PC-3 (cell line): ENCODE measurements around the gene CAST. TPM values are rescaled to one million over a fixed set of nuclear protein-coding genes. Genes with fewer than 3 reads are reported as not detected.

Experiments used
- ATAC-seq: fragments of 200-7000 bp; cut with Tn5 transposase; 2 replicates; pipeline ENCODE4 v1.9.1; 2020; ENCODE audit warnings: mild to moderate bottlenecking, moderate library complexity
- BruUV-seq: library from RNA; stranded (reverse); fragments of 400-500 nt; replicated peaks from 2 replicates; lab custom pipeline; 2021; lab: Mats Ljungman, UMichigan
- CTCF ChIA-PET: fragments of 300-600 bp; sonication (Branson Sonifier 250); formaldehyde crosslinking; loops from one replicate; lab custom pipeline; 2022; ENCODE audit warnings: antibody characterized with exemption; lab: Charles Lee
- POLR2A ChIA-PET: fragments of 300-600 bp; sonication (Branson Sonifier 250); formaldehyde crosslinking; loops from one replicate; lab custom pipeline; 2022; ENCODE audit warnings: antibody characterized with exemption; ENCODE audit not compliant: unreplicated experiment; lab: Charles Lee
- DNase-seq: peaks from one replicate; pipeline ENCODE4 v3.0.0-alpha.2; 2015
- H2AFZ ChIP-seq: fragments of 300-600 bp; sonication (generic); 2 replicates; pipeline ENCODE4 v1.6.0; 2016; ENCODE audit warnings: antibody characterized with exemption, low read length
- H3F3A ChIP-seq: fragments of 300-600 bp; sonication (generic); one replicate; pipeline ENCODE4 v1.6.0; 2017; ENCODE audit warnings: antibody characterized with exemption, low read length, control low read depth, mild to moderate bottlenecking; ENCODE audit not compliant: unreplicated experiment
- H3K27ac ChIP-seq: fragments of 300-600 bp; sonication (generic); 2 replicates; pipeline ENCODE4 v1.5.1; 2016; ENCODE audit warnings: mild to moderate bottlenecking, low read length
- H3K27me3 ChIP-seq: fragments of 300-600 bp; sonication (generic); 2 replicates; pipeline ENCODE4 v1.6.1; 2016; ENCODE audit warnings: low read length, mixed read lengths
- H3K36me3 ChIP-seq: fragments of 300-600 bp; sonication (generic); 2 replicates; pipeline ENCODE4 v1.6.1; 2016; ENCODE audit warnings: low read depth, mixed run types, low read length, mixed read lengths
- H3K4me1 ChIP-seq: fragments of 300-600 bp; sonication (generic); 2 replicates; pipeline ENCODE4 v1.5.1; 2016; ENCODE audit warnings: low read length; ENCODE audit not compliant: insufficient read depth
- H3K4me2 ChIP-seq: fragments of 300-600 bp; sonication (generic); 2 replicates; pipeline ENCODE4 v1.6.0; 2016; ENCODE audit warnings: low read length
- H3K4me3 ChIP-seq: fragments of 300-600 bp; sonication (generic); 2 replicates; pipeline ENCODE4 v1.5.1; 2016; ENCODE audit warnings: mild to moderate bottlenecking, low read length, mixed read lengths
- H3K79me2 ChIP-seq: fragments of 300-600 bp; sonication (generic); 2 replicates; pipeline ENCODE4 v1.6.1; 2017; ENCODE audit warnings: low read length, mixed read lengths
- H3K9ac ChIP-seq: fragments of 300-600 bp; sonication (generic); 2 replicates; pipeline ENCODE4 v1.6.0; 2016; ENCODE audit warnings: mild to moderate bottlenecking, low read length
- H3K9me2 ChIP-seq: fragments of 300-600 bp; sonication (generic); replicated peaks from 2 replicates; pipeline ENCODE4 v1.6.1; 2016; ENCODE audit warnings: mixed run types, low read length, mixed read lengths
- H3K9me3 ChIP-seq: fragments of 300-600 bp; sonication (generic); 2 replicates; pipeline ENCODE4 v1.6.1; 2016; ENCODE audit warnings: low read length, mixed read lengths
- H4K20me1 ChIP-seq: fragments of 300-600 bp; sonication (generic); 2 replicates; pipeline ENCODE4 v1.6.1; 2016; ENCODE audit warnings: low read length, mixed read lengths
- EZH2 ChIP-seq: fragments of 300-600 bp; sonication (generic); IDR thresholded peaks from one replicate; pipeline ENCODE4 v1.6.1; 2017; ENCODE audit warnings: antibody characterized with exemption, mild to moderate bottlenecking, low read length; ENCODE audit not compliant: unreplicated experiment
- EZH2phosphoT487 ChIP-seq: fragments of 300-600 bp; sonication (generic); IDR thresholded peaks from 2 replicates; pipeline ENCODE4 v1.6.1; 2018; ENCODE audit warnings: mild to moderate bottlenecking, antibody characterized with exemption, low read length, borderline replicate concordance
- intact Hi-C: fragments of 100-400 bp; cut with micrococcal nuclease; formaldehyde crosslinking; loops from 2 replicates; pipeline ENCODE4 v1.9.0; 2023
- total RNA-seq: library from RNA; depleted of rRNA; stranded (reverse); fragments of >200 nt; gene quantifications from 2 replicates; pipeline ENCODE4 v1.2.3, GENCODE V29; 2014
- TF ChIP-seq, protein P1 (sequence below): fragments of 300-600 bp; sonication (generic); conservative IDR thresholded peaks from 2 replicates; pipeline ENCODE4 v1.5.1; 2017; ENCODE audit warnings: antibody characterized with exemption, low read depth, mild to moderate bottlenecking, low read length

Gene CAST
- total RNA-seq, 1 experiment from 2014 or later = 73.2 TPM

DNA sequence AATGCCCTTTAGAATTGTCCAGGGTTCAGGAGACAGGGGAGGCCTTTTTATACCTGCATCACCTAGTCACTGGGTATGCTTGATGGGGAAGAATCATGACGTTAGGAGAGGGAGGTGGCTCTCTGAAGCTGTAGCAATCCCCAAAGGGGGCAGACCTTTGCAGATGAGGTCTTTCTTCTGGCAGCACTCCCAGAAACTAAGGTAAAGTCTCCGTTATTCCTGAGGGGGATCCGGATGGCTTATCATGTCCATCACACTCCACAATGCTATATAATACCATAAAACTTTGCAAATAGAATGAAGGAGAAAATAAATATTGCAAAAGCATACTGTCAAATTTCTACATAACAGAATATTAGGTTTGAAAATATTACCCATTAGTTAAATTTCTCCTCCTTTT, 21.5 kb upstream of the CAST start:
- no peaks in the 10 kb centered on the region for H3K9me2 ChIP-seq
- H3K4me2 ChIP-seq = no peak overlapping the region
- no peak overlapping the region for H2AFZ ChIP-seq
- DNase-seq (no peak), ATAC-seq (no peak)
- no peak overlapping the region for H3K27ac ChIP-seq
- no peaks in the 10 kb centered on the region; the same call in 1 of the 2 replicates for H3K4me1 ChIP-seq
- H3K27me3 ChIP-seq = no peaks in the 10 kb centered on the region
- no peaks in the 10 kb centered on the region for H3K9me3 ChIP-seq
- no peak for TF ChIP-seq EZH2phosphoT487
- no peak for TF ChIP-seq EZH2
- TF ChIP-seq, protein P1, sequence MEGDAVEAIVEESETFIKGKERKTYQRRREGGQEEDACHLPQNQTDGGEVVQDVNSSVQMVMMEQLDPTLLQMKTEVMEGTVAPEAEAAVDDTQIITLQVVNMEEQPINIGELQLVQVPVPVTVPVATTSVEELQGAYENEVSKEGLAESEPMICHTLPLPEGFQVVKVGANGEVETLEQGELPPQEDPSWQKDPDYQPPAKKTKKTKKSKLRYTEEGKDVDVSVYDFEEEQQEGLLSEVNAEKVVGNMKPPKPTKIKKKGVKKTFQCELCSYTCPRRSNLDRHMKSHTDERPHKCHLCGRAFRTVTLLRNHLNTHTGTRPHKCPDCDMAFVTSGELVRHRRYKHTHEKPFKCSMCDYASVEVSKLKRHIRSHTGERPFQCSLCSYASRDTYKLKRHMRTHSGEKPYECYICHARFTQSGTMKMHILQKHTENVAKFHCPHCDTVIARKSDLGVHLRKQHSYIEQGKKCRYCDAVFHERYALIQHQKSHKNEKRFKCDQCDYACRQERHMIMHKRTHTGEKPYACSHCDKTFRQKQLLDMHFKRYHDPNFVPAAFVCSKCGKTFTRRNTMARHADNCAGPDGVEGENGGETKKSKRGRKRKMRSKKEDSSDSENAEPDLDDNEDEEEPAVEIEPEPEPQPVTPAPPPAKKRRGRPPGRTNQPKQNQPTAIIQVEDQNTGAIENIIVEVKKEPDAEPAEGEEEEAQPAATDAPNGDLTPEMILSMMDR = no peak
- H3K9ac ChIP-seq = no peak overlapping the region
- intact Hi-C loops = no loop called here
- BruUV-seq = no TSS peak
- CTCF ChIA-PET = no interaction called here
- no peaks in the 10 kb centered on the region for H3K36me3 ChIP-seq
- H4K20me1 ChIP-seq = no peaks in the 10 kb centered on the region
- no peak overlapping the region for H3K4me3 ChIP-seq
- H3K79me2 ChIP-seq = no peaks in the 10 kb centered on the region
- POLR2A ChIA-PET = no interaction called here
- no peaks in the 10 kb centered on the region for H3F3A ChIP-seq

DNA sequence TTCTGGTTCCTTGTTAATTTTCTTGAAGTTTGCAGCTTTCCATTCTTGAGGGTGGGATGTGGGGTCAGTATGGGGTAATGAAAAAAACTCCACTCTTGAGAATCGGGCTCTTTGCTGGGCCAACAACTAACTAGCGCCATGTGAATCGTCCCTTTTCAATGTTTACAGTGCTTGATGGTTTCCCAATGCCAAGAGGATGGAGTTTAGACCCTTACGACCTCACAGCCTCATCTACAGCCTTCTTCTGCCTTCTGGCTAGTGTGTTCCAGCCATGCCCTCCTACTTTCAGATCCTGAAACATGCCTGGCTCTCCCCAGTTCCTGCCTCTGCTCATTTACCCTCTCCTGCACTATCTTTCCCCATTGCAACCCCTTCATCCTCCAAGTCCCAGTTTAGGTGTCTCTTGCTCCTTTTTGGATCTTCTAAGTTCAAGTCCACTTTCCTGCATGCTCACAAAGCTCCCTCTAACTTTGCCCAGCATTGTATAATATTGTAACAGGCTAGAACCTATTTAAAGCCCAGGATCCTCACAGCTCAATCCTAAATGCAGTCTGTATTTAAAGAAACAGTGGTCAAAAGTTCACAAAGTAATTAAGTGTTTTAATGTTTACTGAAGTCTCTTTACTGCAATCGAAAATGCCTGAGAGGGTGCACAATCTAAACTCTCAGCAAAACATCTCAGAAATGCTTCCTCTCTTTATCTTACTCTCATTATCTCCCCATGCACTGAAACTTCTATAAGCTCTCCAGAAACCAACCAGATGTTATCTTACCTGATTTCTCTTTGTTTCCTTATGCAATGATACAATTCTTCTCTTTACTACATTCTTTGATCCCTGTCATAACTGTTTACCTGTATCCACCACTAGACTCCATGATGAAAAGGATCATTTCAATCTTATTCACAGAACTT, 20.6 kb upstream of the CAST start:
- intact Hi-C loops = no loop called here
- no peak for DNase-seq
- H3K27ac ChIP-seq = no peak overlapping the region
- no peaks in the 10 kb centered on the region for H3K36me3 ChIP-seq
- ATAC-seq = no peak
- H3F3A ChIP-seq = no peaks in the 10 kb centered on the region
- no peak overlapping the region for H2AFZ ChIP-seq
- no peaks in the 10 kb centered on the region for H3K27me3 ChIP-seq
- H3K79me2 ChIP-seq = no peaks in the 10 kb centered on the region
- H3K9me2 ChIP-seq = no peaks in the 10 kb centered on the region
- CTCF ChIA-PET = no interaction called here
- BruUV-seq = no TSS peak
- H3K9me3 ChIP-seq = no peaks in the 10 kb centered on the region
- H3K9ac ChIP-seq = no peak overlapping the region
- no peak overlapping the region for H3K4me3 ChIP-seq
- H3K4me2 ChIP-seq = no peak overlapping the region
- TF ChIP-seq EZH2phosphoT487 = no peak
- TF ChIP-seq, protein P1 = no peak
- no peak for TF ChIP-seq EZH2
- no peaks in the 10 kb centered on the region; the same call in 1 of the 2 replicates for H3K4me1 ChIP-seq
- no peaks in the 10 kb centered on the region for H4K20me1 ChIP-seq
- POLR2A ChIA-PET = no interaction called here

DNA sequence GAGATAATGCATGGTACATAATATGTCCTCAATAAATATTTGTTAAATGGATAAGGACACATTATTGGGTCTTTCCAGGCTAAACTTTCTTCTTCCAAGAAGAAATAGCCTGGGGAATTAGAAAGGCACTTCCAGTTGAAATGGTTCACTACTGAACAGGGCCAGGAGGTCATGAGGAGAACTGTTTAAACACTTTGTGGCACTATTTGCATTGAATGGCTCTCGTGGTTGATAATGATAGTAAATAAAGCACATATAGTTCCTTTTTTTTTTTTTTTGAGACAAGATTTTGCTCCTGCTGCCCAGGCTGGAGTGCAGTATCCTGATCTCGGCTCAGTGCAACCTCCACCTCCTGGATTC, 19.9 kb upstream of the CAST start:
- no peaks in the 10 kb centered on the region for H4K20me1 ChIP-seq
- no peak overlapping the region for H3K9ac ChIP-seq
- H3K4me2 ChIP-seq = no peak overlapping the region
- ChIA-PET CTCF (no interaction called here), POLR2A (no interaction called here)
- no peaks in the 10 kb centered on the region for H3K79me2 ChIP-seq
- TF ChIP-seq, protein P1 = no peak
- no peak for TF ChIP-seq EZH2phosphoT487
- TF ChIP-seq EZH2 = no peak
- no TSS peak for BruUV-seq
- no peaks in the 10 kb centered on the region for H3K27me3 ChIP-seq
- H3K4me3 ChIP-seq = no peak overlapping the region
- no peak overlapping the region for H3K27ac ChIP-seq
- intact Hi-C loops = no loop called here
- H3K4me1 ChIP-seq = no peaks in the 10 kb centered on the region; the same call in 1 of the 2 replicates
- no peaks in the 10 kb centered on the region for H3K36me3 ChIP-seq
- no peaks in the 10 kb centered on the region for H3K9me3 ChIP-seq
- DNase-seq = no peak
- no peak for ATAC-seq
- H3F3A ChIP-seq = no peaks in the 10 kb centered on the region
- no peaks in the 10 kb centered on the region for H3K9me2 ChIP-seq
- no peak overlapping the region for H2AFZ ChIP-seq
